Liver (tissue), 3 donors: ENCODE measurements around the gene SCP2.

Source experiments
- EGR1 ChIP-seq, 2 donors: IDR thresholded peaks; 2 replicates each; pipeline ENCODE4 v1.6.1; 2016 to 2018; ENCODE audit warnings: antibody characterized with exemption in 2 of 2, low read depth in 2 of 2
- GABPA ChIP-seq, 2 donors: IDR thresholded peaks in 1 of 2; conservative IDR thresholded peaks in 1 of 2; 2 replicates each; pipeline ENCODE4 v1.6.1; 2016; ENCODE audit warnings: antibody characterized with exemption in 2 of 2, mild to moderate bottlenecking in 1 of 2, moderate library complexity in 1 of 2
- JUND ChIP-seq, 2 donors: IDR thresholded peaks; 2 replicates each; pipeline ENCODE4 v1.6.1; 2016; ENCODE audit warnings: antibody characterized with exemption in 2 of 2
- RAD21 ChIP-seq, 2 donors: IDR thresholded peaks; 2 replicates each; pipeline ENCODE4 v1.6.1; 2016; ENCODE audit warnings: antibody characterized with exemption in 2 of 2, mild to moderate bottlenecking in 2 of 2
- RXRA ChIP-seq, 2 donors: IDR thresholded peaks; 2 replicates each; pipeline ENCODE4 v1.6.1; 2017 to 2018; ENCODE audit warnings: antibody characterized with exemption in 2 of 2, mild to moderate bottlenecking in 1 of 2
- SP1 ChIP-seq: IDR thresholded peaks from 2 replicates; pipeline ENCODE4 v1.6.1; 2018; ENCODE audit warnings: antibody characterized with exemption, mild to moderate bottlenecking
- TAF1 ChIP-seq: conservative IDR thresholded peaks from 2 replicates; pipeline ENCODE4 v1.6.1; 2016; ENCODE audit warnings: antibody characterized with exemption, mild to moderate bottlenecking
- YY1 ChIP-seq: IDR thresholded peaks from 2 replicates; pipeline ENCODE4 v1.6.1; 2016; ENCODE audit warnings: antibody characterized with exemption, mild to moderate bottlenecking
- TF ChIP-seq, protein P1 (sequence below): fragments of 150-350 bp; IDR thresholded peaks from 2 replicates; pipeline ENCODE4 v1.5.1; 2017; ENCODE audit warnings: improper control_type of control experiment, low read depth, low read length; ENCODE audit not compliant: missing input control
- TF ChIP-seq, protein P2 (sequence below): IDR thresholded peaks from 2 replicates; pipeline ENCODE4 v1.6.1; 2016; ENCODE audit warnings: antibody characterized with exemption, mild to moderate bottlenecking
- TF ChIP-seq, protein P3 (sequence below): IDR thresholded peaks from 2 replicates; pipeline ENCODE4 v1.6.1; 2016; ENCODE audit warnings: antibody characterized with exemption
- TF ChIP-seq, protein P4 (sequence below): IDR thresholded peaks from 2 replicates; pipeline ENCODE4 v1.6.1; 2016; ENCODE audit warnings: antibody characterized with exemption
- TF ChIP-seq, protein P5 (sequence below): IDR thresholded peaks from 2 replicates; pipeline ENCODE4 v1.6.1; 2016; ENCODE audit warnings: antibody characterized with exemption
- donor health status: healthy.
- donor health status: healthy.

DNA sequence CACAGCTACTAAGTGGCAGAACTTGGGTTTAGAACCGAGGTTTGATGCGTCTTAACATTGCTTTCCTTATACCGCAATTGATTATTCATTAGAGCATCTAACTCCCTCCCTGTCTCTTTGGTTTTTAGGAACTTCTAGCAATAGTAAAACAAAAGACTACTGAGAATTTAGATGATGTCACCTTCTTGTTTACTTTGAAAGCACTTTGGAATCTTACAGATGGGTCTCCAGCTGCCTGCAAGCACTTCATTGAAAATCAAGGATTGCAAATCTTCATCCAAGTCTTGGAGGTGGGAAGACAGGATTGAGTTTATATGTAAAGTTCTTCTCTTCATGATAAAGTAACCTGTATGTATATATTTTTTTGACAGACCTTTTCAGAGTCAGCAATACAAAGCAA is 49.5 kb upstream of the SCP2 start:
- TF ChIP-seq, protein P1, sequence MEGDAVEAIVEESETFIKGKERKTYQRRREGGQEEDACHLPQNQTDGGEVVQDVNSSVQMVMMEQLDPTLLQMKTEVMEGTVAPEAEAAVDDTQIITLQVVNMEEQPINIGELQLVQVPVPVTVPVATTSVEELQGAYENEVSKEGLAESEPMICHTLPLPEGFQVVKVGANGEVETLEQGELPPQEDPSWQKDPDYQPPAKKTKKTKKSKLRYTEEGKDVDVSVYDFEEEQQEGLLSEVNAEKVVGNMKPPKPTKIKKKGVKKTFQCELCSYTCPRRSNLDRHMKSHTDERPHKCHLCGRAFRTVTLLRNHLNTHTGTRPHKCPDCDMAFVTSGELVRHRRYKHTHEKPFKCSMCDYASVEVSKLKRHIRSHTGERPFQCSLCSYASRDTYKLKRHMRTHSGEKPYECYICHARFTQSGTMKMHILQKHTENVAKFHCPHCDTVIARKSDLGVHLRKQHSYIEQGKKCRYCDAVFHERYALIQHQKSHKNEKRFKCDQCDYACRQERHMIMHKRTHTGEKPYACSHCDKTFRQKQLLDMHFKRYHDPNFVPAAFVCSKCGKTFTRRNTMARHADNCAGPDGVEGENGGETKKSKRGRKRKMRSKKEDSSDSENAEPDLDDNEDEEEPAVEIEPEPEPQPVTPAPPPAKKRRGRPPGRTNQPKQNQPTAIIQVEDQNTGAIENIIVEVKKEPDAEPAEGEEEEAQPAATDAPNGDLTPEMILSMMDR: no peak
- TF ChIP-seq JUND (IDR thresholded peaks at IDR 0.05) (peak in 1 of 2 donors; percentile 7), YY1 (no peak), SP1 (no peak), EGR1 (IDR thresholded peaks at IDR 0.05; ENCODE audit: low read depth in 2 of 2) (no peak), RXRA (IDR thresholded peaks at IDR 0.05) (no peak), RAD21 (IDR thresholded peaks at IDR 0.05) (no peak), GABPA (IDR thresholded peaks at IDR 0.05 in 1 of 2, conservative IDR thresholded peaks at IDR 0.05 in 1 of 2) (no peak), TAF1 (no peak)
- TF ChIP-seq, protein P2, sequence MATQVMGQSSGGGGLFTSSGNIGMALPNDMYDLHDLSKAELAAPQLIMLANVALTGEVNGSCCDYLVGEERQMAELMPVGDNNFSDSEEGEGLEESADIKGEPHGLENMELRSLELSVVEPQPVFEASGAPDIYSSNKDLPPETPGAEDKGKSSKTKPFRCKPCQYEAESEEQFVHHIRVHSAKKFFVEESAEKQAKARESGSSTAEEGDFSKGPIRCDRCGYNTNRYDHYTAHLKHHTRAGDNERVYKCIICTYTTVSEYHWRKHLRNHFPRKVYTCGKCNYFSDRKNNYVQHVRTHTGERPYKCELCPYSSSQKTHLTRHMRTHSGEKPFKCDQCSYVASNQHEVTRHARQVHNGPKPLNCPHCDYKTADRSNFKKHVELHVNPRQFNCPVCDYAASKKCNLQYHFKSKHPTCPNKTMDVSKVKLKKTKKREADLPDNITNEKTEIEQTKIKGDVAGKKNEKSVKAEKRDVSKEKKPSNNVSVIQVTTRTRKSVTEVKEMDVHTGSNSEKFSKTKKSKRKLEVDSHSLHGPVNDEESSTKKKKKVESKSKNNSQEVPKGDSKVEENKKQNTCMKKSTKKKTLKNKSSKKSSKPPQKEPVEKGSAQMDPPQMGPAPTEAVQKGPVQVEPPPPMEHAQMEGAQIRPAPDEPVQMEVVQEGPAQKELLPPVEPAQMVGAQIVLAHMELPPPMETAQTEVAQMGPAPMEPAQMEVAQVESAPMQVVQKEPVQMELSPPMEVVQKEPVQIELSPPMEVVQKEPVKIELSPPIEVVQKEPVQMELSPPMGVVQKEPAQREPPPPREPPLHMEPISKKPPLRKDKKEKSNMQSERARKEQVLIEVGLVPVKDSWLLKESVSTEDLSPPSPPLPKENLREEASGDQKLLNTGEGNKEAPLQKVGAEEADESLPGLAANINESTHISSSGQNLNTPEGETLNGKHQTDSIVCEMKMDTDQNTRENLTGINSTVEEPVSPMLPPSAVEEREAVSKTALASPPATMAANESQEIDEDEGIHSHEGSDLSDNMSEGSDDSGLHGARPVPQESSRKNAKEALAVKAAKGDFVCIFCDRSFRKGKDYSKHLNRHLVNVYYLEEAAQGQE: no peak
- TF ChIP-seq, protein P3, sequence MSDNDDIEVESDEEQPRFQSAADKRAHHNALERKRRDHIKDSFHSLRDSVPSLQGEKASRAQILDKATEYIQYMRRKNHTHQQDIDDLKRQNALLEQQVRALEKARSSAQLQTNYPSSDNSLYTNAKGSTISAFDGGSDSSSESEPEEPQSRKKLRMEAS: no peak
- TF ChIP-seq, protein P4, sequence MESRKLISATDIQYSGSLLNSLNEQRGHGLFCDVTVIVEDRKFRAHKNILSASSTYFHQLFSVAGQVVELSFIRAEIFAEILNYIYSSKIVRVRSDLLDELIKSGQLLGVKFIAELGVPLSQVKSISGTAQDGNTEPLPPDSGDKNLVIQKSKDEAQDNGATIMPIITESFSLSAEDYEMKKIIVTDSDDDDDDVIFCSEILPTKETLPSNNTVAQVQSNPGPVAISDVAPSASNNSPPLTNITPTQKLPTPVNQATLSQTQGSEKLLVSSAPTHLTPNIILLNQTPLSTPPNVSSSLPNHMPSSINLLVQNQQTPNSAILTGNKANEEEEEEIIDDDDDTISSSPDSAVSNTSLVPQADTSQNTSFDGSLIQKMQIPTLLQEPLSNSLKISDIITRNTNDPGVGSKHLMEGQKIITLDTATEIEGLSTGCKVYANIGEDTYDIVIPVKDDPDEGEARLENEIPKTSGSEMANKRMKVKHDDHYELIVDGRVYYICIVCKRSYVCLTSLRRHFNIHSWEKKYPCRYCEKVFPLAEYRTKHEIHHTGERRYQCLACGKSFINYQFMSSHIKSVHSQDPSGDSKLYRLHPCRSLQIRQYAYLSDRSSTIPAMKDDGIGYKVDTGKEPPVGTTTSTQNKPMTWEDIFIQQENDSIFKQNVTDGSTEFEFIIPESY: no peak
- TF ChIP-seq, protein P5, sequence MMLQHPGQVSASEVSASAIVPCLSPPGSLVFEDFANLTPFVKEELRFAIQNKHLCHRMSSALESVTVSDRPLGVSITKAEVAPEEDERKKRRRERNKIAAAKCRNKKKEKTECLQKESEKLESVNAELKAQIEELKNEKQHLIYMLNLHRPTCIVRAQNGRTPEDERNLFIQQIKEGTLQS: no peak
